Activated CD8-positive, alpha-beta T cell treated with anti-CD3 and anti-CD28 coated beads, Interleukin-2, amount 10 ng/mL, durations not matched to agents 7 days and 5 days (primary cell): ENCODE data around the gene GPX7. TPM values are rescaled to one million over a fixed set of nuclear protein-coding genes. Genes with fewer than 3 reads are reported as not detected.

ENCODE experiments used
- ATAC-seq: fragments of 150-1000 bp; cut with Tn5 transposase; one replicate; pipeline ENCODE4 v1.10.0; 2021; ENCODE audit warnings: moderate library complexity
- CTCF ChIA-PET: fragments of 350-600 bp; sonication (Branson Sonifier 250); formaldehyde crosslinking; loops from one replicate; lab custom pipeline; 2021; ENCODE audit warnings: antibody characterized with exemption; lab: Charles Lee
- POLR2A ChIA-PET: fragments of 350-600 bp; sonication (Branson Sonifier 250); formaldehyde crosslinking; loops from one replicate; lab custom pipeline; 2021; ENCODE audit warnings: antibody characterized with exemption; lab: Charles Lee
- DNase-seq: peaks from one replicate; pipeline ENCODE4 v3.0.0-alpha.2; 2020
- H3K27ac Mint-ChIP-seq: one replicate; pipeline ENCODE4 v1.8.0; 2021; ENCODE audit warnings: mild to moderate bottlenecking, mixed read lengths
- H3K27me3 Mint-ChIP-seq: one replicate; pipeline ENCODE4 v1.8.0; 2021; ENCODE audit warnings: low read depth, mixed read lengths
- H3K36me3 Mint-ChIP-seq: one replicate; pipeline ENCODE4 v1.8.0; 2021; ENCODE audit warnings: low read depth, mixed read lengths
- H3K4me1 Mint-ChIP-seq: one replicate; pipeline ENCODE4 v1.8.0; 2021; ENCODE audit warnings: low read depth, mixed read lengths
- H3K4me3 Mint-ChIP-seq: one replicate; pipeline ENCODE4 v1.8.0; 2021; ENCODE audit warnings: mild to moderate bottlenecking, mixed read lengths
- H3K9me3 Mint-ChIP-seq: one replicate; pipeline ENCODE4 v1.8.0; 2022; ENCODE audit warnings: mixed read lengths; ENCODE audit not compliant: insufficient read depth
- total RNA-seq, 2 experiments: library from RNA; stranded (reverse); gene quantifications; one replicate each; pipeline ENCODE4 v1.2.3, GENCODE V29; 2021

The GPX7 gene
- 10 to 100 TPM; 10.0 to 10.4 TPM for total RNA-seq

DNA sequence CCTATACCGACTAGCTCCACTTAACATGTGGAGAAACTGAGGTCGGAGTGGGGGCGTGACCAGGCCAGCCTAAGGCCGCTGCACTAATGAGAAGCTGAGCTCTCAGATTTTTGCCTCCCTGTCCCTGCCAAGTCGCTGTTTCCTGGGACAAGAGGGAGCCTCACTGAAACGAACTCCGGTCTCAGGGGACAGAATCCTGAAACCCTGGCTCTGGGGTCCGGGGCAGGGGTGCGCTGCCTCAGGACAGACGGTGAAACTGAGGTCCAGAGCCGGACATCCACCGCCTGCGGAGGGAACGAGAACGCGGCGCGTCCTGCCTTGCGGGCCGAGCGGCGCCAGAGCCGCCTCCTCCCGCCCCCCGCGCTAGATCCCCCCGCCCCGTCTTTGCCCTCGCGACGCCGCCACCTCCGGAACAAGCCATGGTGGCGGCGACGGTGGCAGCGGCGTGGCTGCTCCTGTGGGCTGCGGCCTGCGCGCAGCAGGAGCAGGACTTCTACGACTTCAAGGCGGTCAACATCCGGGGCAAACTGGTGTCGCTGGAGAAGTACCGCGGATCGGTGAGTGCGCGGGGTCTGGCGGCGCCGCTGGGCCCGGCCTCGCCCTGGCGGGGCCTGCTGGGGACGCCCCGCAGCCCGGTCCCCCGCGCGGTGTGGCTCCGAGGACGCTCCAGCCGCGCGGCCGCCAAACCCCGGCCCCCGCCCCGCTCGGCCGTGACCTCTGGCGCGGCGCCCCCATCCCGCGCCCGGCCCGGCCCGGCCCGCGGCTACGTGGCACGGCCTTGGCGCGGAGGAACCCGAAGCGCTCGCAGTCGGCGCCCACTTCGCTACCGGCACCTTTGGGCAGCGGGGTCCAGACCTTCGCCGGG is at the start of gene GPX7:
GPX7 (plus strand) TSS at position 381 of the 865 bp plus-strand sequence; CDS start at position 420, 39 bp downstream.
- peak within 1 kb of the TSS; percentile 75 for H3K4me3 Mint-ChIP-seq
- H3K27me3 Mint-ChIP-seq: peaks cover 4% of the 10 kb centered on the region
- peak within 1 kb of the TSS; percentile 82 for H3K27ac Mint-ChIP-seq
- CTCF ChIA-PET: interaction anchor here (1.7 to 1.9 kb wide), 2 partner anchors 35 to 63 kb away, joined by 4 to 5 read pairs; no protein-coding TSS in a partner anchor
- no peaks in the 10 kb centered on the region for H3K9me3 Mint-ChIP-seq
- POLR2A ChIA-PET: interaction anchor here (1.0 to 1.5 kb wide), 4 partner anchors 31 to 51 kb away, joined by 3 to 6 read pairs (median 4); partner anchors contain the start of gene SHISAL2A
- peaks cover 31% of the 10 kb centered on the region for H3K4me1 Mint-ChIP-seq
- H3K36me3 Mint-ChIP-seq: peaks cover 16% of the 10 kb centered on the region
- peak; percentile 79 for ATAC-seq
- peak; percentile 70 for DNase-seq

DNA sequence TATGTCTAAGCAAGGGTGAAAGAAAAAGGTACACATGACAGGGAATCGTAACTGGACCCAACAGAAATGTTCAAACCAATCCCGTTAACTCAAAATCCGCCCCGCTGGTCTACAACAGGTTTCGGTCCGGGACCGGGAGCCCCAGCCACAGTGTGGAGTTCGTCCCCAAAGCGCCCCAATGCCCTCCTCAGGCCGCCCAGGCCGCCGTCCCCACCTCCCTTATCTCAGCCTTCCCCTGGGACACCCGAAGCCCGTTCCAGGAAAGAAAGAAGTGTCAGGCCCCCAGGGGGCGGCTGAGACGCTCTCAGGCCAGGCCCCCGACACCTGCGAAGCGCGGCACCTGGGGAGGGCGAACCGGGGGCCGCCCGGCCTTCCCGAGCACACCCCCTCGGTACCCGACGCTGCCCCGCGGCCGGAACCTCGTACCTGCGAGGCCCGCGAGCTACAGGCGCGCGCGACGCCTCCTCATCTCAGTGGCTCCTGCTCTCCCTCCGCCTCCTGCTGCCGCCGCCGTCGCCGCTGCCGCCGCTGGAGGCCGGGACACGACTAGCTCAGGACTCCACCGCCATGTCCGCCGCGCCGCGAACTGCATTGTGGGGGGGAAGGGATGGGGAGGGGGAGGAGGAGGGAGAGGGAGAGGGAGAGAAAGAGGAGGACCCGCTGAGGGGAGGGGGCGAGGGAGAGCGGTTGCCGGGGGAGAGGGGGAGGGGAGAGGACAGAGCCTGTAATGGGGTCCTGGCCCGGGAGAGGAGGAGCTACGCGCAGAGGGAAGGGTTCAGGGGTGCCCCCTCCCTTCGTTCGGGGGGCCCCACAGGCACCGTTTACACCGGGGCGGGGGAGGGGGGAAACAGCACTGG is 49.4 kb upstream of the GPX7 start, which contains the start of gene TUT4:
TUT4 (minus strand) TSS at position 588 of the 857 bp plus-strand sequence. CDS start 26,812 bp downstream, outside the sequence.
- peak within 1 kb of the TSS; percentile 65 for H3K4me3 Mint-ChIP-seq

DNA sequence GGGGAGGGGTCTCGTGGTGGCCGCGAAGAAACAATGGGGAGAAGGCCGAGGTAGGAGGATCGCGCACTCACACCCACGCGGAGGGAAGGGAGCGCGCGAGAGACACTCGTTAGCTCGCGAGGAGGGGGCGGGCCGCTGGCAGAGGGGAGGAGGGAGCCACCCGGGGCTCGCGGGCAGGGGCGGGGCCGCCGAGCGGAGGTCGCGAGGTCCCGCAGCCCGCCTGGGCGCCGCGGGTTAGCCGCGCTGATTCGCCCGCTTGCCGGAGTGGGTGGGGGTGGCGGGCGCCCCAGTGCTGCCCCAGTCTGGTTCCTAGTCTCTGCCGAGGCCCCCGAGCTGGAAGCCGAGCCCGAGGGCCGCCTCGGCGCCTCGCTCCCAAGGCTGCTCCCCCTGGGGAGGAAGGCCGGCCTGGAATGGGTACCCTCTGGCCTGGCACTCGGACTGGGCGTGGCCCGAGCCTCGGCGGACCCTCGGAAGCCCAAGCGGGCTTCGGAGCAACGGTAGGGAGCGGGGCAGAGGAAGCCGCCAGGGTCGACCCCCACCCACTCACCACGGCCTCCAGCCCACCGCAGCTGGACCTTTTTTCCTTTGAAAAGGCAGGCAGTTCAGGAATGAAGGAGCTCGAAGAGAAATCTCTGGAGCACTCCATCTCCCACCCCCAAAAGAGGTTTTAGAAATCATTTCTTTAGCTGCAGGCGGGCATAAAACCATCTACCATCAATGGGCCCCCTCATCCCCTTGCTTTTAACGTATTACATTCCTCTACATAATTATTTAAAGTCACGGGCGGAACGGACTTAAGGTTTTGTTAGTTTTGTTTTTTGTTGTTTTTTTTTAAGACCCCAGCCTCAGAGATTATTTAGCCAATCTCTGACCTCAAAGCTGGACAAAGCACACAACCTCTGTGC is 48.6 kb upstream of the GPX7 start:
- Mint-ChIP-seq H3K4me1 (peaks cover 23% of the 10 kb centered on the region), H3K36me3 (peaks cover 8% of the 10 kb centered on the region), H3K9me3 (no peaks in the 10 kb centered on the region), H3K27ac (peak overlapping the region; percentile 61), H3K27me3 (peaks cover 11% of the 10 kb centered on the region), H3K4me3 (peak overlapping the region; percentile 65)
- ChIA-PET CTCF (interaction anchor here (1.0 to 3.2 kb wide), 6 partner anchors 15 to 149 kb away, joined by 3 to 10 read pairs (median 6); partner anchors contain the start of genes ORC1 and PRPF38A), POLR2A (interaction anchor here (0.6 to 2.5 kb wide), 21 partner anchors 8 to 516 kb away, joined by 3 to 23 read pairs (median 3); partner anchors contain the start of genes GPX7, ORC1, PRPF38A and SHISAL2A)
- peak; percentile 85 for ATAC-seq
- DNase-seq: peak; percentile 91

More for the DNA sequence above, 49.4 kb upstream of the GPX7 start, which contains the start of gene TUT4:
- Mint-ChIP-seq H3K27me3 (peaks cover 10% of the 10 kb centered on the region), H3K36me3 (peaks cover 8% of the 10 kb centered on the region), H3K4me1 (peaks cover 23% of the 10 kb centered on the region), H3K27ac (peak within 1 kb of the TSS; percentile 61), H3K9me3 (no peaks in the 10 kb centered on the region)
- CTCF ChIA-PET: interaction anchor here (1.0 to 3.2 kb wide), 6 partner anchors 16 to 148 kb away, joined by 3 to 10 read pairs (median 6); partner anchors contain the start of genes ORC1 and PRPF38A
- DNase-seq: peak; percentile 82
- POLR2A ChIA-PET: interaction anchor here (0.6 to 2.5 kb wide), 19 partner anchors 8 to 517 kb away, joined by 3 to 23 read pairs (median 4); partner anchors contain the start of genes GPX7, ORC1, PRPF38A and SHISAL2A
- ATAC-seq: peak; percentile 68

DNA sequence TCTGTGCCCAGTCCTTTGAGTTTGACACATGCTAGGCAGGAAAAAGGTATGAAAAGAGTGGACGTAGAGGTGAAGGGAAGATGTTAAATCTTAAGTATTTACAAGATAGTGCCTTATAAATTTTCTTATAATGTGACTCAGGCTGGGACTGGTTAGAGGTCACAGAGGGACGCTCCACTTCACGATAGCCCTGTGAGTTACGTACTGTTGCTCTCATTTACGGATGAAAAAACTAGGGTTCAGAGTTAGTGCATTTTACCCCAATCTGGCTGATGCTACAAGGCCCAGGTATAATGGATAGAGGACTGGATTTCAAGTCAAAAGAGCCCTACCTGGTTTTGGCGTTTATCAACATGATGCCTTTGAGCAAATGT is 47.9 kb upstream of the GPX7 start:
- POLR2A ChIA-PET: interaction anchor here (0.7 to 2.3 kb wide), 8 partner anchors 10 to 172 kb away, joined by 3 to 23 read pairs (median 4); partner anchors contain the start of genes ORC1, PRPF38A, SHISAL2A and ZYG11B
- peaks cover 4% of the 10 kb centered on the region for H3K36me3 Mint-ChIP-seq

DNA sequence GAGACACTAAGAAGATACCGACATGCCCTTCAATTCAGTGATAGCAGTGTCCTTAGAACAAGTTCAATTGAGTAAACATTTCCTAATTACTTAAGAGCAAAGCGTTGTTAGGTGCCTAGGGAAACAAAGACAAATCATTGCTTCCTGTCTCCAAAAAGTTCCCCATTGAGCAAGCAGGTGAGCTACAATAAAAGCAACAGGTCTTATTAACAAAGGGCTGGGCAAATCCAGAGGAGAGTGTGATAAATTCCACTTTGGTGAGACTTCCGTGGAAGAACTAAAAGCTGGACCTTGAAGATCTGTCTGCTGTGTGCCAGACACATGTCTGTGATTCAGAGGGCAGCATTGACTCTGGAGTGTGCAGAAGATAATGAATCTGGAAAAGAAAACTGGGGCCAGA is 47.4 kb upstream of the GPX7 start:
- peak overlapping the region; percentile 60 for H3K27ac Mint-ChIP-seq
- H3K4me3 Mint-ChIP-seq: peak overlapping the region; percentile 65
- no peaks in the 10 kb centered on the region for H3K9me3 Mint-ChIP-seq
- H3K36me3 Mint-ChIP-seq: peaks cover 2% of the 10 kb centered on the region
- ATAC-seq (no peak), DNase-seq (no peak)
- H3K27me3 Mint-ChIP-seq: peaks cover 13% of the 10 kb centered on the region
- ChIA-PET CTCF (interaction anchor here (3.2 kb wide), 1 partner anchor 14 kb away, joined by 10 read pairs; no protein-coding TSS in a partner anchor), POLR2A (interaction anchor here (1.2 kb wide), 1 partner anchor 151 kb away, joined by 4 read pairs; the partner anchor contains the start of gene ORC1)
- H3K4me1 Mint-ChIP-seq: peaks cover 15% of the 10 kb centered on the region

More for the DNA sequence above, 47.9 kb upstream of the GPX7 start:
- Mint-ChIP-seq H3K4me3 (peak overlapping the region; percentile 65), H3K9me3 (no peaks in the 10 kb centered on the region), H3K4me1 (peaks cover 17% of the 10 kb centered on the region), H3K27ac (peak overlapping the region; percentile 61), H3K27me3 (peaks cover 13% of the 10 kb centered on the region)
- CTCF ChIA-PET: interaction anchor here (2.0 to 3.2 kb wide), 2 partner anchors 14 to 149 kb away, joined by 5 to 10 read pairs; partner anchors contain the start of genes ORC1 and PRPF38A
- ATAC-seq: no peak
- no peak for DNase-seq

DNA sequence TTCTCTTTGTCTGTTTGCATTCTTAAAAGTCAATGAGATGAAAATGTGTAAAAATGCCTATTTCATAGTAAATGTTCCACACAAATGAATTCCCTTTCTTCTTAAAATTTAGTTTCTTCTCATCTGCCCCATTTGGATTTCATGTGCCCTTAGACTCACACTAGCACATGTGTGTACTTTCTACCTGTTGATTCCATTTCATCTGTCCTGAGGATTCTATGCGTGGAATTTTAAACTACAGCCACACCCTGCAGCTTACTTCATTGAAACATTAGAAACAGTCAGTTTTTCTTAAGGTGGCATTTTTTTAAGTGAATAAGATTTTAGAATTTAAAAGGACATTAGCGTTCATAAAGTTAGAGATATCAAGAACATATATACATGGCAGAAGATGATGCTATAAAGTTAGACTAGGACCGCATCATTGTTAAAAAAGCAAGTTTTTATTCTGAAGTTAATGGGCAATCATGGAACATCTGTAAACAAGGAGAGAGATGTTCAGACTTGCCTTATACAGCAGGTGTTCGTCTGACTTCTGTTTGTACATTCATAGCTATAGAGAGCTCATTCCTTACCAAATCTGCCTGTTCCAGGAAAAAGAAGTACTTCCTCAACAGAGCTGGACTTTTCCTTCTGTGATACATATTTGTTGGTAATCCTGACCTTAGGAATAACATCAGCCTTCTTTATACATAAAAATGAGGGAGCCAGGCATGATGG is 45.4 kb upstream of the GPX7 start:
- H3K4me3 Mint-ChIP-seq: no peak overlapping the region
- ATAC-seq (no peak), DNase-seq (no peak)
- no peaks in the 10 kb centered on the region for H3K36me3 Mint-ChIP-seq
- no peak overlapping the region for H3K27ac Mint-ChIP-seq
- ChIA-PET CTCF (no interaction called here), POLR2A (interaction anchor here (0.6 kb wide), 1 partner anchor 131 kb away, joined by 3 read pairs; no protein-coding TSS in a partner anchor)
- peaks cover 11% of the 10 kb centered on the region for H3K4me1 Mint-ChIP-seq
- H3K9me3 Mint-ChIP-seq: no peaks in the 10 kb centered on the region
- peaks cover 13% of the 10 kb centered on the region for H3K27me3 Mint-ChIP-seq

DNA sequence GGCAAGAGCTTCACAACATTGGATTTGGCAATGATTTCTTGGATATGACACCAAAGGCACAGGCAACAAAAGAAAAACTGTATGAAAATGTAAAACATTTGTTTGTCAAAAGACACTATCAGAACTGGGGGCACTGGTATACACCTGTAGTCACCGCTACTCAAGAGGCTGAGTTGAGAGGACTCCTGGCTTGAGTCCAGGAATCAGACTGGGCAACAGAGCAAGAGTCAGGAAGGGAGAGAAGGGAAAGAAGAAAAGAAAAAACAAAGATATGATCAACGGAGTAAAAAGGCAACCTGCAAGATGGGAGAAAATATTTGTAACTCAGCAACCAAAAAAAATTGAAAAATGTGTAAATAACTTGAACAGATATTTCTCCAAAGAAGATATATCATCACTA is 43.2 kb upstream of the GPX7 start:
- ChIA-PET CTCF (no interaction called here), POLR2A (no interaction called here)
- H3K4me3 Mint-ChIP-seq: no peak overlapping the region
- no peaks in the 10 kb centered on the region for H3K36me3 Mint-ChIP-seq
- H3K4me1 Mint-ChIP-seq: peaks cover 11% of the 10 kb centered on the region
- DNase-seq: no peak
- H3K9me3 Mint-ChIP-seq: no peaks in the 10 kb centered on the region
- H3K27me3 Mint-ChIP-seq: peaks cover 12% of the 10 kb centered on the region
- no peak overlapping the region for H3K27ac Mint-ChIP-seq
- no peak for ATAC-seq

DNA sequence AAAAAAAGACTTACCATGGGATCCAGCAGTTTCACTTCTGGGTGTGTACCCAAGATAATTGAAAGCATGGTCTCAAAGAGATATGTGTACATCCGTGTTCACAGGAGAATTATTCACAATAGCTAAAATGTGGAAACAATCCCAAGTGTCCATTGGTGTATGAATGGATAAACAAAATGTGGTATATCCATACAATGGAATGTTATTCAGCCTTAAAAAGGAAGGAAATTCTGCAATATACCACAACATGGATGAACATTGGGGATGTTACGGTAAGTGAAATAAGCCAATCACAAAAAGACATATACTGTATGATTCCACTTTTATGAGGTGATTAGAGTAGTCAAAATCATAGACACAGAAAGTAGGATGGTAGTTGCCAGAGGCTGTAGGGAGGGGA is 42.3 kb upstream of the GPX7 start:
- Mint-ChIP-seq H3K4me1 (peaks cover 3% of the 10 kb centered on the region), H3K4me3 (no peak overlapping the region), H3K27me3 (peaks cover 10% of the 10 kb centered on the region), H3K36me3 (no peaks in the 10 kb centered on the region), H3K27ac (no peak overlapping the region), H3K9me3 (no peaks in the 10 kb centered on the region)
- ATAC-seq: no peak
- ChIA-PET POLR2A (no interaction called here), CTCF (no interaction called here)
- no peak for DNase-seq

DNA sequence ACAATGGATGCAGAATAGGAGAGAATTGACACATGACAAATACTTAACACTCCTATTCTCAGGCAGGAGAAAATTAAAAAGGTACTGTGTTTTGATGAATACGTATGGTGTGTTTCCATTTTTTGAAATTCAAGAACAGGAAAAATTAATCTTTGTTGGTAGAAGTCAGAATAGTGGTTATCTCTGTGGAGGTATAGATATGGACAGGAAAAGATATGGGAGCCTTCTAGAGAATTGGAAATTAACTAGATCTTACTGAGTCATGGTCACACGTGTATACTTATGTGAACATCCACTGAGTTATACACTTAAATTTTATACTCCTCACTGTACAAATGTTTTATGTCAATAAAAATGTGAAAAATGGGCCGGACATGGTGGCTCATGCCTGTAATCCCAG is 39.4 kb upstream of the GPX7 start:
- Mint-ChIP-seq H3K4me1 (peaks cover under 1% of the 10 kb centered on the region), H3K4me3 (no peak overlapping the region), H3K27ac (no peak overlapping the region), H3K9me3 (no peaks in the 10 kb centered on the region), H3K27me3 (peaks cover 4% of the 10 kb centered on the region), H3K36me3 (no peaks in the 10 kb centered on the region)
- CTCF ChIA-PET: no interaction called here
- DNase-seq (no peak), ATAC-seq (no peak)
- POLR2A ChIA-PET: no interaction called here
